ENCODE measurements around the gene IDI2. TPM values are rescaled to one million over a fixed set of nuclear protein-coding genes. Genes with fewer than 3 reads are reported as not detected.

The IDI2 gene
- total and polyA plus RNA-seq, 12 donors = 0.07 to 1.2 (median 0.44) TPM; not detected in 4

GRCh38 chr10:1026578-1026977 lies 919 bp upstream of the IDI2 start:
- DNase-seq (no peak), ATAC-seq (peak in 6 of 8 donors; percentile 46 to 80 (median 70))
- TF ChIP-seq CTCF (IDR thresholded peaks at IDR 0.05) = no peak
- Histone ChIP-seq H3K4me1 (peaks cover 0 to 8% (median 0%) of the 10 kb centered on the region in 9 donors), H3K36me3 (no peaks in the 10 kb centered on the region), H3K9me3 (no peaks in the 10 kb centered on the region), H3K4me3 (no peak overlapping the region), H3K27ac (peak overlapping the region in 8 of 10 donors; percentile 8 to 78 (median 56)), H3K27me3 (no peaks in the 10 kb centered on the region)
- WGBS, 2 donors = 41 to 58% methylated on average over 6 of the region's 6 CpGs
- intact Hi-C loops (cut with DNase I) = no loop called here

GRCh38 chr10:1024103-1024502 lies 1.6 kb downstream of the IDI2 start:
- intact Hi-C loops (cut with DNase I) = no loop called here
- no peaks in the 10 kb centered on the region for H3K27me3 ChIP-seq
- ATAC-seq (peak in 1 of 8 donors; percentile 14), DNase-seq (no peak)
- peaks cover 0 to 8% (median 0%) of the 10 kb centered on the region in 9 donors for H3K4me1 ChIP-seq
- H3K27ac ChIP-seq = no peak overlapping the region
- no peaks in the 10 kb centered on the region for H3K9me3 ChIP-seq
- TF ChIP-seq CTCF (IDR thresholded peaks at IDR 0.05) = no peak
- H3K4me3 ChIP-seq = no peak overlapping the region
- WGBS, 2 donors = 89 to 93% methylated on average over 12 of the region's 12 CpGs
- H3K36me3 ChIP-seq = peaks cover 0 to 14% (median 0%) of the 10 kb centered on the region in 9 donors

- peak in 3 of 9 donors; percentile 10 to 24 (median 15) for TF ChIP-seq CTCF (IDR thresholded peaks at IDR 0.05)
- Histone ChIP-seq H3K9me3 (no peaks in the 10 kb centered on the region), H3K4me1 (peaks cover 0 to 6% (median 0%) of the 10 kb centered on the region in 9 donors), H3K27me3 (no peaks in the 10 kb centered on the region), H3K4me3 (peak overlapping the region in 9 of 10 donors; percentile 2 to 45 (median 27)), H3K27ac (peak overlapping the region in 7 of 10 donors; percentile 1 to 70 (median 41)), H3K36me3 (peaks cover 0 to 31% (median 7%) of the 10 kb centered on the region in 9 donors)
- ATAC-seq (peak in 6 of 8 donors; percentile 57 to 79 (median 76)), DNase-seq (peak in 1 of 2 donors; percentile 23)
- WGBS, 2 donors = 69 to 74% methylated on average over 12 of the region's 12 CpGs
- intact Hi-C loops (cut with DNase I) = no loop called here
Observed at GRCh38 chr10:1022413-1022812, 3.2 kb downstream of the IDI2 start.

DNA sequence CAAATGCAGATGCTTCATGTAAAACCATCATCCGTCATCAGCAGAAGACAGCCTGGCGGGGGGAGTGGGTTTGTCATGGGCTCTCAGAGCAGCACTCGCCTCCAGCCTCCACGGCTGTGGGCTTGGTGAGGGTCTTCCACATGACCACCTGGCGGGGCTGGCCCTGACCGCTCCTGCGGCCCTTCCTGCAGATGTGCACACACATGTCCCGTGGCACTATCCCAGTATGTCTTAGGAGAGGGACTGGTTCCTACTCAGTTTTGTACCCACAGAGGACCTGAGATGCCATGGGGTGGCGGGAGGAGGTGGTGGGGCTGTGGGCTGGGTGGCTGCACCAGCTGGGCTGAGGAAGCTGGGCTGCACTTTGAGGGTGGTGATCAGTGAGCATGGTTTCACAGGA lies 4.7 kb downstream of the IDI2 start:
- ATAC-seq (peak in 1 of 8 donors; percentile 49), DNase-seq (no peak)
- TF ChIP-seq CTCF (IDR thresholded peaks at IDR 0.05) = no peak
- 93 to 97% methylated on average over 9 of the region's 9 CpGs for WGBS, 2 donors
- intact Hi-C loops (cut with DNase I) = no loop called here
- no peak overlapping the region for H3K27ac ChIP-seq
- H3K27me3 ChIP-seq = no peaks in the 10 kb centered on the region
- peaks cover 0 to 45% (median 21%) of the 10 kb centered on the region in 9 donors for H3K36me3 ChIP-seq
- H3K4me3 ChIP-seq = no peak overlapping the region
- no peaks in the 10 kb centered on the region for H3K4me1 ChIP-seq
- no peaks in the 10 kb centered on the region for H3K9me3 ChIP-seq
